Prostate gland (tissue), 2 donors: ENCODE measurements around the gene CHCHD3. TPM values are rescaled to one million over a fixed set of nuclear protein-coding genes. Genes with fewer than 3 reads are reported as not detected.

Experiments used
- DNase-seq: peaks from one replicate; pipeline ENCODE4 v3.0.0-alpha.2; 2019; ENCODE audit warnings: low spot score
- H3K27ac ChIP-seq, 2 donors: fragments of 200-600 bp; sonication (generic); 2 replicates each; pipeline ENCODE4 v1.5.1; 2017 to 2019
- H3K27me3 ChIP-seq: fragments of 200-600 bp; sonication (generic); replicated peaks from 2 replicates; pipeline ENCODE4 v1.5.1; 2019; ENCODE audit not compliant: insufficient read depth
- H3K36me3 ChIP-seq, 2 donors: fragments of 200-600 bp; sonication (generic); 1 replicate in 1 of 2; 2 replicates in 1 of 2; pipeline versions ENCODE4 v1.5.1 to v1.8.1; 2017 to 2019
- H3K4me1 ChIP-seq: fragments of 200-600 bp; sonication (generic); replicated peaks from 2 replicates; pipeline ENCODE4 v1.5.1; 2019
- H3K4me3 ChIP-seq, 2 donors: fragments of 200-600 bp; sonication (generic); 2 replicates each; pipeline ENCODE4 v1.5.1; 2017 to 2019
- H3K9me3 ChIP-seq: fragments of 200-600 bp; sonication (generic); 2 replicates; pipeline ENCODE4 v1.5.1; 2017
- CTCF ChIP-seq, 4 experiments: fragments of 200-600 bp in 2 of 4; fragments of 450-650 bp in 2 of 4; sonication (generic) in 2 of 4; IDR thresholded peaks; 1 replicate in 3 of 4; 2 replicates in 1 of 4; pipeline ENCODE4 v1.5.1; 2016 to 2019; ENCODE audit warnings: antibody characterized with exemption in 4 of 4, mild to moderate bottlenecking in 2 of 4, moderate library complexity in 2 of 4
- POLR2A ChIP-seq: fragments of 450-650 bp; IDR thresholded peaks from one replicate; pipeline ENCODE4 v1.6.1; 2016; ENCODE audit warnings: antibody characterized with exemption, mild to moderate bottlenecking
- POLR2AphosphoS5 ChIP-seq: sonication (generic); formaldehyde crosslinking; IDR thresholded peaks from one replicate; pipeline ENCODE4 v1.6.1; 2017; ENCODE audit warnings: antibody characterized with exemption
- WGBS: methylation state at CpG from one replicate; pipeline ENCODE4 v1.1.5; 2018; 5-methylcytosine and 5-hydroxymethylcytosine counted together
- intact Hi-C: fragments of 100-400 bp; cut with DNase I; formaldehyde crosslinking; loops from one replicate; pipeline ENCODE4 v1.14.2; 2022
- total RNA-seq, 2 donors: library from RNA; depleted of rRNA; stranded (reverse); fragments of >200 nt; gene quantifications; one replicate each; pipeline ENCODE4 v1.1.0, GENCODE V29; 2016

The CHCHD3 gene
- total RNA-seq, 2 donors from 2014 or later: 33.2 to 40.9 TPM

GRCh38 chr7:133011746-133012145 lies 70.1 kb downstream of the CHCHD3 start:
- Histone ChIP-seq H3K9me3 (no peaks in the 10 kb centered on the region), H3K4me3 (no peak overlapping the region), H3K4me1 (no peaks in the 10 kb centered on the region), H3K27me3 (no peaks in the 10 kb centered on the region), H3K36me3 (no peaks in the 10 kb centered on the region), H3K27ac (no peak overlapping the region)
- intact Hi-C loops: no loop called here
- WGBS: 97% methylated on average over 5 of the region's 5 CpGs
- TF ChIP-seq POLR2AphosphoS5 (no peak), POLR2A (no peak), CTCF (IDR thresholded peaks at IDR 0.05) (no peak)
- no peak for DNase-seq

- WGBS: 86% methylated on average over 7 of the region's 7 CpGs
- no peak overlapping the region for H3K27ac ChIP-seq
- H3K4me3 ChIP-seq: no peak overlapping the region
- H3K27me3 ChIP-seq: no peaks in the 10 kb centered on the region
- no peaks in the 10 kb centered on the region for H3K36me3 ChIP-seq
- DNase-seq: no peak
- H3K9me3 ChIP-seq: no peaks in the 10 kb centered on the region
- TF ChIP-seq POLR2A: no peak
- no peak for TF ChIP-seq CTCF (IDR thresholded peaks at IDR 0.05)
- TF ChIP-seq POLR2AphosphoS5: no peak
- no peaks in the 10 kb centered on the region for H3K4me1 ChIP-seq
- intact Hi-C loops: no loop called here
Observed at GRCh38 chr7:133009426-133010252, 72.3 kb downstream of the CHCHD3 start.

- intact Hi-C loops: no loop called here
- WGBS: 69% methylated on average over 3 of the region's 3 CpGs
- H3K27ac ChIP-seq: no peak overlapping the region
- H3K4me1 ChIP-seq: no peaks in the 10 kb centered on the region
- no peak for DNase-seq
- H3K4me3 ChIP-seq: no peak overlapping the region
- no peaks in the 10 kb centered on the region for H3K27me3 ChIP-seq
- H3K36me3 ChIP-seq: no peaks in the 10 kb centered on the region
- H3K9me3 ChIP-seq: no peaks in the 10 kb centered on the region
- TF ChIP-seq CTCF (IDR thresholded peaks at IDR 0.05) (no peak), POLR2A (no peak), POLR2AphosphoS5 (no peak)
Observed at GRCh38 chr7:133007961-133008360, 73.9 kb downstream of the CHCHD3 start.

GRCh38 chr7:133003052-133003910 lies 78.6 kb downstream of the CHCHD3 start:
- Histone ChIP-seq H3K9me3 (no peaks in the 10 kb centered on the region), H3K4me1 (no peaks in the 10 kb centered on the region), H3K4me3 (no peak overlapping the region), H3K27me3 (no peaks in the 10 kb centered on the region), H3K27ac (no peak overlapping the region), H3K36me3 (no peaks in the 10 kb centered on the region)
- WGBS: 34% methylated on average over 4 of the region's 4 CpGs
- intact Hi-C loops: no loop called here
- no peak for DNase-seq
- no peak for TF ChIP-seq POLR2A
- no peak for TF ChIP-seq POLR2AphosphoS5
- no peak for TF ChIP-seq CTCF (IDR thresholded peaks at IDR 0.05)
